K562 (cell line): ENCODE results near the gene MYO18A.

Experiments
- CEBPZ ChIP-seq: fragments of 150-350 bp; IDR thresholded peaks from 2 replicates; pipeline ENCODE4 v1.6.1; 2014; ENCODE audit warnings: low read depth, mild to moderate bottlenecking, low read length, borderline replicate concordance
- ELF4 ChIP-seq: fragments of 450-650 bp; formaldehyde crosslinking; IDR thresholded peaks from 2 replicates; pipeline ENCODE4 v1.4.0; 2022; ENCODE audit warnings: missing genetic modification characterization
- MXI1 ChIP-seq: IDR thresholded peaks from 2 replicates; pipeline ENCODE4 v1.6.1; 2011; ENCODE audit warnings: low read depth, mild to moderate bottlenecking, improper control_type of control experiment, low read length
- TEAD1 ChIP-seq, 2 experiments: fragments of 450-650 bp in 1 of 2; sonication (generic) in 1 of 2; formaldehyde crosslinking; IDR thresholded peaks; 2 replicates each; pipeline versions ENCODE4 v1.4.0 to v1.8.0; 2020 to 2022; ENCODE audit warnings: mild to moderate bottlenecking in 2 of 2, missing genetic modification reagents in 1 of 2
- TF ChIP-seq, protein P1 (sequence below): sonication (generic); formaldehyde crosslinking; IDR thresholded peaks from 2 replicates; pipeline ENCODE4 v1.8.0; 2022; ENCODE audit warnings: mild to moderate bottlenecking, missing genetic modification reagents, borderline replicate concordance
- TF ChIP-seq, protein P2 (sequence below), 2 experiments: fragments of 450-650 bp in 1 of 2; sonication (generic) in 1 of 2; formaldehyde crosslinking in 1 of 2; IDR thresholded peaks; 2 replicates each; pipeline versions ENCODE4 v1.7.1 to v1.9.0; 2016 to 2022; ENCODE audit warnings: inconsistent platforms in 1 of 2, mild to moderate bottlenecking in 1 of 2, missing genetic modification reagents in 1 of 2

DNA sequence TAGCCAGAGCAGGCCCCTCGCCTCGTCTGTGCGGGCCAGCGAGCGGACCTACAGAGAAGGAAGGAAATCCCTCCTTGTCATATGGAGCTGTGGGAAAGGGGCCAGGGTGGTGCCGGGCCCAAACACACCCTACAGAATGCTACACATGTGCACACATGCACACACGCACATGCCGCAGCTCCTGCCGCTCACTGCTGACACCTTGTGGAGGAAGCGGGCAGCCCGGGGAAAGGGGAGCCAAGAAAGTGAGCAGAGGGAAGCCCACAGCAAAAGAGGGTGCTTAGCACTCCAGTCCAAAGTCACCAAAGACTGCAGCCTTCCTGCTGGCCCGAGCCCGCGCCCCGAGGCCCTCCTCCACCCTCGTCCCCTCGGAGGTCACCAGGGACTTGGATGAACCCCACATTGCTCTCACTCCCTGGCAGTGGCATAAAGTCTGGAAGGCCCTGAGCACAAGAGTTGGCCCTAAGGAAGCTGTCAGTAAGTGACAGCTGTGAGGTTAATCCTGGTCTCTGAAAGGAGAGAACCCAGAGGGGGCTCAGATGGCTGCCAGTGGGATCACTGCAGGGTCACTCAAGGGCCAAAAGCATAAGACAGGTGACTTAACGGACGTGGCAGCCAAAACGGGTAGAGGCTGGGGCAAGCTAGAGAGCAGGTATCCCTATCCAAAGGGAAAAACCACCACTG is 68.2 kb downstream of the MYO18A start:
- TF ChIP-seq, protein P1, sequence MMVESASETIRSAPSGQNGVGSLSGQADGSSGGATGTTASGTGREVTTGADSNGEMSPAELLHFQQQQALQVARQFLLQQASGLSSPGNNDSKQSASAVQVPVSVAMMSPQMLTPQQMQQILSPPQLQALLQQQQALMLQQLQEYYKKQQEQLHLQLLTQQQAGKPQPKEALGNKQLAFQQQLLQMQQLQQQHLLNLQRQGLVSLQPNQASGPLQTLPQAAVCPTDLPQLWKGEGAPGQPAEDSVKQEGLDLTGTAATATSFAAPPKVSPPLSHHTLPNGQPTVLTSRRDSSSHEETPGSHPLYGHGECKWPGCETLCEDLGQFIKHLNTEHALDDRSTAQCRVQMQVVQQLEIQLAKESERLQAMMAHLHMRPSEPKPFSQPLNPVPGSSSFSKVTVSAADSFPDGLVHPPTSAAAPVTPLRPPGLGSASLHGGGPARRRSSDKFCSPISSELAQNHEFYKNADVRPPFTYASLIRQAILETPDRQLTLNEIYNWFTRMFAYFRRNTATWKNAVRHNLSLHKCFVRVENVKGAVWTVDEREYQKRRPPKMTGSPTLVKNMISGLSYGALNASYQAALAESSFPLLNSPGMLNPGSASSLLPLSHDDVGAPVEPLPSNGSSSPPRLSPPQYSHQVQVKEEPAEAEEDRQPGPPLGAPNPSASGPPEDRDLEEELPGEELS: no peak
- TF ChIP-seq MXI1: no peak
- TF ChIP-seq CEBPZ: no peak
- TF ChIP-seq ELF4 (CRISPR knock-in tag): no peak
- no peak for TF ChIP-seq TEAD1 (CRISPR knock-in tag; IDR thresholded peaks at IDR 0.05)
- TF ChIP-seq, protein P2, sequence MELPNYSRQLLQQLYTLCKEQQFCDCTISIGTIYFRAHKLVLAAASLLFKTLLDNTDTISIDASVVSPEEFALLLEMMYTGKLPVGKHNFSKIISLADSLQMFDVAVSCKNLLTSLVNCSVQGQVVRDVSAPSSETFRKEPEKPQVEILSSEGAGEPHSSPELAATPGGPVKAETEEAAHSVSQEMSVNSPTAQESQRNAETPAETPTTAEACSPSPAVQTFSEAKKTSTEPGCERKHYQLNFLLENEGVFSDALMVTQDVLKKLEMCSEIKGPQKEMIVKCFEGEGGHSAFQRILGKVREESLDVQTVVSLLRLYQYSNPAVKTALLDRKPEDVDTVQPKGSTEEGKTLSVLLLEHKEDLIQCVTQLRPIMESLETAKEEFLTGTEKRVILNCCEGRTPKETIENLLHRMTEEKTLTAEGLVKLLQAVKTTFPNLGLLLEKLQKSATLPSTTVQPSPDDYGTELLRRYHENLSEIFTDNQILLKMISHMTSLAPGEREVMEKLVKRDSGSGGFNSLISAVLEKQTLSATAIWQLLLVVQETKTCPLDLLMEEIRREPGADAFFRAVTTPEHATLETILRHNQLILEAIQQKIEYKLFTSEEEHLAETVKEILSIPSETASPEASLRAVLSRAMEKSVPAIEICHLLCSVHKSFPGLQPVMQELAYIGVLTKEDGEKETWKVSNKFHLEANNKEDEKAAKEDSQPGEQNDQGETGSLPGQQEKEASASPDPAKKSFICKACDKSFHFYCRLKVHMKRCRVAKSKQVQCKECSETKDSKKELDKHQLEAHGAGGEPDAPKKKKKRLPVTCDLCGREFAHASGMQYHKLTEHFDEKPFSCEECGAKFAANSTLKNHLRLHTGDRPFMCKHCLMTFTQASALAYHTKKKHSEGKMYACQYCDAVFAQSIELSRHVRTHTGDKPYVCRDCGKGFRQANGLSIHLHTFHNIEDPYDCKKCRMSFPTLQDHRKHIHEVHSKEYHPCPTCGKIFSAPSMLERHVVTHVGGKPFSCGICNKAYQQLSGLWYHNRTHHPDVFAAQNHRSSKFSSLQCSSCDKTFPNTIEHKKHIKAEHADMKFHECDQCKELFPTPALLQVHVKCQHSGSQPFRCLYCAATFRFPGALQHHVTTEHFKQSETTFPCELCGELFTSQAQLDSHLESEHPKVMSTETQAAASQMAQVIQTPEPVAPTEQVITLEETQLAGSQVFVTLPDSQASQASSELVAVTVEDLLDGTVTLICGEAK (IDR thresholded peaks at IDR 0.05): no peak
- TF ChIP-seq, protein P2 (CRISPR knock-in tag; IDR thresholded peaks at IDR 0.05): no peak
